ENCODE data around the gene TRAF2. TPM values are rescaled to one million over a fixed set of nuclear protein-coding genes. Genes with fewer than 3 reads are reported as not detected.

TRAF2 gene
- total and polyA plus RNA-seq, 10 donors, result 13.6 to 49.7 (median 24.3) TPM

- intact Hi-C loops (cut with DNase I; ENCODE audit: low total_unique reads), result no loop called here
- H3K4me1 ChIP-seq, result peaks cover 20 to 44% (median 36%) of the 10 kb centered on the region in 6 donors
- no peak for DNase-seq
- no peaks in the 10 kb centered on the region for H3K9me3 ChIP-seq
- TF ChIP-seq POLR2AphosphoS5 (IDR thresholded peaks at IDR 0.05) (no peak), CTCF (IDR thresholded peaks at IDR 0.05 in 8 of 11, conservative IDR thresholded peaks at IDR 0.05 in 3 of 11) (no peak), POLR2A (IDR thresholded peaks at IDR 0.05) (no peak)
- 80 to 88% (median 86%) methylated on average over 19 to 29 of the region's 29 CpGs for WGBS, 5 donors
- no peak overlapping the region for H3K4me3 ChIP-seq
- peaks cover 0 to 7% (median under 1%) of the 10 kb centered on the region in 7 donors for H3K27me3 ChIP-seq (replicated peaks in 1 of 7)
- H3K36me3 ChIP-seq, result peaks cover 0 to 72% (median 37%) of the 10 kb centered on the region in 6 donors
- no peak overlapping the region for H3K27ac ChIP-seq
Observed at GRCh38 chr9:136838314-136839228, 47.7 kb upstream of the TRAF2 start.

DNA sequence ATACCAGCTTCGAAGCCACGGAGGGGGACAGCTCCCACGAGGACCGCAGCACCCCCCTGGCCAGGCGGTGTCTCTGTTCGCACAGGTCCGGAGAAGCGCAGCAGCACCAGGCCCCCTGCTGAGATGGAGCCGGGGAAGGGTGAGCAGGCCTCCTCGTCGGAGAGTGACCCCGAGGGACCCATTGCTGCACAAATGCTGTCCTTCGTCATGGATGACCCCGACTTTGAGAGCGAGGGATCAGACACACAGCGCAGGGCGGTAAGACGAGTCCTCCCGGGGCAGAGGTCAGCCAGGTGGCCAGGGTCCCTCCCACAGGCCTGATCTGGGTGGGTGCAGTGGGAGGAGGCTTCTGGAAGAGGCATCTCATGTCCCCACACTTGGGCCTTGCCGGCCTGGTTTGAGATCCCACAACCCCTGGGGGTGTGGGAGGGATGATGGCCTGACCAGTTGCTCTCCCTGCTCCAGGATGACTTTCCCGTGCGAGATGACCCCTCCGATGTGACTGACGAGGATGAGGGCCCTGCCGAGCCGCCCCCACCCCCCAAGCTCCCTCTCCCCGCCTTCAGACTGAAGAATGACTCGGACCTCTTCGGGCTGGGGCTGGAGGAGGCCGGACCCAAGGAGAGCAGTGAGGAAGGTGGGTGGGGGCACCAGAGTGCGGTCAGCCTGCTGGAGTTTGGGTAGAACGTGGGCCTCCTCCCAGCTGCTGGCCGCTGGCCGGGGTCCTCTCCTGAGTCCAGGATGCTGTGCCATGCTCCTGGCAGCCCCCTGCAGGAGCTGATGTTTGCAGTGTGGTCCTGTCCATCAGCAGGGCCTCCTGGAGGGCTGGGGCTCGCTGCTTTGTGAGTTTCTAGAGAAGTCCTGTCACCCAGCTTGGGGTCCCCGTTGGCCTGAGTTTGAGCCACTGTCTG is 46.8 kb upstream of the TRAF2 start:
- peak overlapping the region in 4 of 8 donors; percentile 8 to 90 (median 63) for H3K27ac ChIP-seq
- H3K4me3 ChIP-seq, result no peak overlapping the region
- H3K27me3 ChIP-seq (replicated peaks in 1 of 7), result peaks cover 0 to 16% (median 9%) of the 10 kb centered on the region in 7 donors
- H3K36me3 ChIP-seq, result peaks cover 0 to 66% (median 37%) of the 10 kb centered on the region in 6 donors
- H3K9me3 ChIP-seq, result no peaks in the 10 kb centered on the region
- intact Hi-C loops (cut with DNase I; ENCODE audit: low total_unique reads), result loop anchor here (10.0 kb wide), 1 partner anchor 105 kb away; the partner anchor contains the start of genes C8G and FBXW5
- peaks cover 27 to 53% (median 45%) of the 10 kb centered on the region in 6 donors for H3K4me1 ChIP-seq
- DNase-seq, result no peak
- TF ChIP-seq CTCF (IDR thresholded peaks at IDR 0.05 in 8 of 11, conservative IDR thresholded peaks at IDR 0.05 in 3 of 11) (no peak), POLR2AphosphoS5 (IDR thresholded peaks at IDR 0.05) (no peak), POLR2A (IDR thresholded peaks at IDR 0.05) (no peak)
- WGBS, 5 donors, result 90 to 94% (median 92%) methylated on average over 29 to 36 of the region's 36 CpGs

DNA sequence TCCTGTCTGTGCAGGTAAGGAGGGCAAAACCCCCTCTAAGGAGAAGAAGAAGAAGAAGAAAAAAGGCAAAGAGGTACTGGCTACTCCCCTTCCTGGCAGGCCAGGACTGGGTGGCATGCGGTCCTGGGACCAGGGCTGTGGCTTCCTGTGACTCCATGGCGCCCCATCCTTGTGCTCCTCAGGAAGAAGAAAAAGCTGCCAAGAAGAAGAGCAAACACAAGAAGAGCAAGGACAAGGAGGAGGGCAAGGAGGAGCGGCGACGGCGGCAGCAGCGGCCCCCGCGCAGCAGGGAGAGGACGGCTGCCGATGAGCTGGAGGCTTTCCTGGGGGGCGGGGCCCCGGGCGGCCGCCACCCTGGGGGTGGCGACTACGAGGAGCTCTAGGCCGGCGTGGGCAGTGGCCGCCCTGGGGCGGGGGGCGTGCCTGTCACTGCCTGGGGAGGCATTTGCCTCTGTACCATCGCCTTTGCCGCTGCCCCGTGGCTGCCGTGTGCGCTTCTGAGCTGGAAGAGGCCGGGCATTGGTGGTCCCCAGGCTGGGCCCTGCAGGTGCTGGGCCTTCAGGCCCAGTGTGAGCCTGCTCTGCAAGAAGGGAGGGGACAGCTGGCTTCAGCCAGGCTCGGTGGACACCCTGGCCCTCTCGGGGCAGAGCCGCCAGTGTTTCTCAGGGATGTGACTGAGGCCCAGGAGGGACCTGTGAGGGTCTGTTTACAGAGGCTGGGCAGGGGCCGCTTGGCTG is 46.0 kb upstream of the TRAF2 start:
- peaks cover 27 to 58% (median 48%) of the 10 kb centered on the region in 6 donors for H3K4me1 ChIP-seq
- peak overlapping the region in 4 of 8 donors; percentile 28 to 90 (median 63) for H3K27ac ChIP-seq
- intact Hi-C loops (cut with DNase I; ENCODE audit: low total_unique reads), result loop anchor here (10.0 kb wide), 1 partner anchor 104 kb away; the partner anchor contains the start of genes C8G and FBXW5
- no peak overlapping the region for H3K4me3 ChIP-seq
- peaks cover 0 to 23% (median 15%) of the 10 kb centered on the region in 7 donors for H3K27me3 ChIP-seq (replicated peaks in 1 of 7)
- no peaks in the 10 kb centered on the region for H3K9me3 ChIP-seq
- no peak for TF ChIP-seq POLR2A (IDR thresholded peaks at IDR 0.05)
- peak in 2 of 3 donors; percentile 11 to 52 for TF ChIP-seq POLR2AphosphoS5 (IDR thresholded peaks at IDR 0.05)
- no peak for DNase-seq
- WGBS, 5 donors, result 58 to 79% (median 76%) methylated on average over 18 to 32 of the region's 32 CpGs
- H3K36me3 ChIP-seq, result peaks cover 0 to 66% (median 37%) of the 10 kb centered on the region in 6 donors

Measured in spleen (tissue), 11 donors.